Adipocyte (in vitro differentiated cells): ENCODE measurements around the gene EIF3L.

Experiments
- DNase-seq: peaks from one replicate; pipeline ENCODE4 v3.0.0-alpha.2; 2015; ENCODE audit warnings: low read depth
- H3K27me3 ChIP-seq: replicated peaks from 2 replicates; pipeline ENCODE4 v1.7.0; 2013; ENCODE audit warnings: mild to moderate bottlenecking, low read length, moderate library complexity; ENCODE audit not compliant: control insufficient read depth, insufficient read depth
- H3K36me3 ChIP-seq: 2 replicates; pipeline ENCODE4 v1.7.0; 2013; ENCODE audit warnings: low read length, mild to moderate bottlenecking, moderate library complexity; ENCODE audit not compliant: control insufficient read depth, insufficient read depth, severe bottlenecking
- H3K4me1 ChIP-seq: 2 replicates; pipeline ENCODE4 v1.7.0; 2013; ENCODE audit warnings: mild to moderate bottlenecking, low read length, moderate library complexity; ENCODE audit not compliant: control insufficient read depth, insufficient read depth
- H3K4me3 ChIP-seq: 2 replicates; pipeline ENCODE4 v1.7.0; 2013; ENCODE audit warnings: mild to moderate bottlenecking, low read length, moderate library complexity
- H3K9ac ChIP-seq: 2 replicates; pipeline ENCODE4 v1.7.0; 2013; ENCODE audit warnings: mild to moderate bottlenecking, low read length, moderate library complexity
- H3K9me3 ChIP-seq: 2 replicates; pipeline ENCODE4 v1.7.0; 2013; ENCODE audit warnings: mild to moderate bottlenecking, low read length, moderate library complexity; ENCODE audit not compliant: control insufficient read depth

EIF3L gene

DNA sequence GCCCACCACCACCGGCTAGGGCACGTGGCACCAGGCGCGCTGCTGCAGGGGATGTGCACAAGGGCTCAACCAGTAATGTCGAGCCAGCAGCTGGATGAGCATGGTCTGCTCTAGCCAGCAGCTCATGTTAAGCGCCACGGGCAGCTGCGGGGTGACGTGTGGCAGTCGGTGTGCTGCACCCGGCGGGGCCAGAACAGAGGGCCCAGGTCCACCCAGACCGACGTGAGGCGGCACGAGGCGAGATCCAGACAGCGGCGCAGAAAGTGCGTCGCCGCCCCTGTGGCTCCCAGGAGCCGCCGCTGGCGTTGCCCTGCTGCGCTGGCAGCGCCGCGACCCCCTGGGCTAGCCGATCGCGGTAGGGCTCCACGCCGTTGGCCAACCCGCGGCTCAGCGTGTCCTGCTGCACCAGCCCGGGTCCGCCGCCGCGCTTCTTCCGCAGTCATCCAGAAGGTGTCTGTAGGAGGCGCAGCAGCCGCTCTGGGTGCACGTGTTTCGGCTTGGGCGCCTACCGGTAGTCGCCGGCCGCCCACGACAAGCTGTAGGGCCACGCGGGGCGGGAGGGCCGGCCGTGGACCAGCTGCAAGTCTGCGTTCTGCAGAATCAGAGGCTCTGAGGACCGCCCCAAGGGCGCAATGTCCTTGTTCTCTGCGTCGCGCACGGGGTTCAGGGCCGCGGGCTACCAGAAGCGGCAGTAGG, 30.7 kb upstream of the EIF3L start:
- peaks cover 29% of the 10 kb centered on the region for H3K27me3 ChIP-seq
- peak overlapping the region; percentile 67 for H3K9ac ChIP-seq
- DNase-seq, result peak; percentile 56
- H3K4me1 ChIP-seq, result peaks cover 6% of the 10 kb centered on the region
- H3K9me3 ChIP-seq, result no peaks in the 10 kb centered on the region
- peak overlapping the region; percentile 66 for H3K4me3 ChIP-seq
- H3K36me3 ChIP-seq, result peaks cover 18% of the 10 kb centered on the region

DNA sequence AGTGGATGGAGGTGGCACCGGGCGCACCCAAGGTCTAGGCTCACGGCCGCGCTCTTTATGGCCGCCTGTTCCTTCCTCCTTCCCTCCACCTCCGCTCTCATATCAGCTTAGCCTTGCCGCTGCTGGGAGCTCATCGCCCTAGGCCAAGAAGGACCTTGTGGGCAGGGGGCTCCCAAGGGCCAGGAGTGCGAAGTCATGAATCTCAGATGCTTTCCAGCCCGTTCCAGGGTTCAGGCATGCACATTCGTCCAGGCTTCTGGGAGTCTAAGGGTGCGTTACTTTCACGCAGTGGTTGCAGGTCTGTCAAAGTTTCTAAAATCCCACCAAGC, 30.1 kb upstream of the EIF3L start:
- peaks cover 14% of the 10 kb centered on the region for H3K36me3 ChIP-seq
- H3K9ac ChIP-seq, result peak overlapping the region; percentile 67
- DNase-seq, result no peak
- H3K27me3 ChIP-seq, result peaks cover 30% of the 10 kb centered on the region
- H3K4me3 ChIP-seq, result peak overlapping the region; percentile 66
- H3K4me1 ChIP-seq, result peaks cover 6% of the 10 kb centered on the region
- H3K9me3 ChIP-seq, result no peaks in the 10 kb centered on the region

DNA sequence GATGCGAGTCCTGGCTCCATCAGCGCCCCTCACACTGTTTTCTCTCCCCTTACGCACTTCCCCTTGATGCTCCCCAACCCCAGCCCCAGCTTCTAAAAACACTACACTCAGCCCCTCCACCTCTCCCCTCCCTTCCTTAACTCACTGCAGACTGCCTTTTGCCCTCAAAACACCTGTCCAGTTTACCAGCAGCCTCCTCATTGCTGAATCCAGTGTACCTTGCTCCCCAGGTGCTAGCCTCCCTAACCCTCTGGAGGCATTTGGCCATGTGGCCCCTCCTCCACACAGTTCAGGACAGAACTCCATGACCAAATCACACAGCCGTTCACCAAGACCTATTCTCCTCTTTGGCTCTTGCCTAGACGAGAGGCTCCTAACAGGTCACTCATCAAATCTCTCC, 28.9 kb upstream of the EIF3L start:
- DNase-seq, result no peak
- no peak overlapping the region for H3K9ac ChIP-seq
- H3K4me1 ChIP-seq, result peaks cover 6% of the 10 kb centered on the region
- peaks cover 6% of the 10 kb centered on the region for H3K36me3 ChIP-seq
- no peak overlapping the region for H3K4me3 ChIP-seq
- peaks cover 30% of the 10 kb centered on the region for H3K27me3 ChIP-seq
- no peaks in the 10 kb centered on the region for H3K9me3 ChIP-seq

DNA sequence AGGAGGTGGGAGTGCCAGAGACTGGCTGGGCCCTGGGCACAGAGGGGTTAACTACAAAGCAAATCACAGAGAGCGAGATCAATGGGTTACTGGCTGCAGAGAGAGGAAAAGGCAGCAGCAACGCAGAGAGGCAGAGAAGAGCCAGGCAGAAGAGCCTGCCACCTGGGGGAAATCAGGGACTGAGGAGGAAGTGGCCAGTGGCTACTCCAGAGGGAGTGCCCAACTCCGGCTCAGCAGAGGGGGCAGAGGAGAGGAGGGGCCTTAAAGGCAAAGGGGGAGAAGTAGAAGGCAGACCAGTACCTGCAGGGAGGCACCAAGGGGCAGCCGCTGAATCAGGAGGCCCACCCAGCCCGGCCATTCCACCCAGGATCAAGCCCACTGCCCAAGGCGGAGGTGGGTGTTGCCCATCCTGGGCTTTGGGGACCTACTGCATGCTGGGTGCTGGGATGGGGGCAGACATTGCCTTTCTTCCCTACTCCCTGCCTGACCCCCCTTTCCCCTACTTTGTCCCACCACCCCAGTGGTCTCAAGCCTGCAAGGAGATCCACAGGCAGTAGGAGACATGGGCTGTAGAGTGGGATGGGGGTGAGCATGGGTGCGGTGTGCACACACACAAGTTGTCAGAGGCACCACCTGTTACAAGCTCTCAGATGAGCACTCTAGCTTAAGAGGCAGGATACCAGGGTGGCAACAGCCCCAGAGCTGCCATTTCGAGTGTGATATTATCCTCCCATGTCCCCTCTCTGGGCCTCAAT, 27.0 kb upstream of the EIF3L start:
- H3K4me3 ChIP-seq, result no peak overlapping the region
- H3K36me3 ChIP-seq, result no peaks in the 10 kb centered on the region
- DNase-seq, result no peak
- no peak overlapping the region for H3K9ac ChIP-seq
- peaks cover 11% of the 10 kb centered on the region for H3K4me1 ChIP-seq
- H3K9me3 ChIP-seq, result no peaks in the 10 kb centered on the region
- H3K27me3 ChIP-seq, result peaks cover 30% of the 10 kb centered on the region

DNA sequence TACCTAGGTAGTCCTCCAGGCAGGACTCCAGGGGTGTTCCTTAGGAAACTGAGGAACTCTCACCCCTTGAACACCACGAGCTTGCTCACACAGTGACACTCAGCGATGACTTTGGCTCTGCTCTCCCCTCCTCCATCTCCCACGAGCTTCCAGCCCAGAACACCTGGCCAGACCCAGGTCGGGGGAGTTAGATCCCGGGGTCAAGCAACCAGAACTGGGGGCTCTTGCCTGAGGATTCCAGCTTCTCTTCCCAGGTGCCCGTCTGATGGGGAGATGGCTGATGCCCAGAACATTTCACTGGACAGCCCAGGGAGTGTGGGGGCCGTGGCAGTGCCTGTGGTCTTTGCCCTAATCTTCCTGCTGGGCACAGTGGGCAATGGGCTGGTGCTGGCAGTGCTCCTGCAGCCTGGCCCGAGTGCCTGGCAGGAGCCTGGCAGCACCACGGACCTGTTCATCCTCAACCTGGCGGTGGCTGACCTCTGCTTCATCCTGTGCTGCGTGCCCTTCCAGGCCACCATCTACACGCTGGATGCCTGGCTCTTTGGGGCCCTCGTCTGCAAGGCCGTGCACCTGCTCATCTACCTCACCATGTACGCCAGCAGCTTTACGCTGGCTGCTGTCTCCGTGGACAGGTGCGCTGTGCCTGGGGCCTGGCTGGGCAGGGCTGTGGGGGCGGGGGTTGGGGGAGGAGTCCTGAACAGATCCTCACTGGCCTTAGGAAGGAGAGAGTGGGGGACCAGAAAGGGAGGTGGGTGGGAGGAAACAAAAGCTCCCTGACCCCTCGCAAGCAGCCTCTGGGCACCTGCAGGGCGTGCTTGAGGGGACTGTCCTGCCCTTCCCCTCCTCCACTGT, 25.9 kb upstream of the EIF3L start, which contains the start of gene GALR3:
GALR3 (plus strand) TSS at position 249 of the 852 bp plus-strand sequence; CDS start at position 274, 25 bp downstream.
- DNase-seq, result no peak
- no peak within 1 kb of the TSS for H3K9ac ChIP-seq
- no peaks in the 10 kb centered on the region for H3K9me3 ChIP-seq
- peaks cover 30% of the 10 kb centered on the region for H3K27me3 ChIP-seq
- H3K4me1 ChIP-seq, result peaks cover 10% of the 10 kb centered on the region
- no peak within 1 kb of the TSS for H3K4me3 ChIP-seq
- peaks cover 1% of the 10 kb centered on the region for H3K36me3 ChIP-seq

DNA sequence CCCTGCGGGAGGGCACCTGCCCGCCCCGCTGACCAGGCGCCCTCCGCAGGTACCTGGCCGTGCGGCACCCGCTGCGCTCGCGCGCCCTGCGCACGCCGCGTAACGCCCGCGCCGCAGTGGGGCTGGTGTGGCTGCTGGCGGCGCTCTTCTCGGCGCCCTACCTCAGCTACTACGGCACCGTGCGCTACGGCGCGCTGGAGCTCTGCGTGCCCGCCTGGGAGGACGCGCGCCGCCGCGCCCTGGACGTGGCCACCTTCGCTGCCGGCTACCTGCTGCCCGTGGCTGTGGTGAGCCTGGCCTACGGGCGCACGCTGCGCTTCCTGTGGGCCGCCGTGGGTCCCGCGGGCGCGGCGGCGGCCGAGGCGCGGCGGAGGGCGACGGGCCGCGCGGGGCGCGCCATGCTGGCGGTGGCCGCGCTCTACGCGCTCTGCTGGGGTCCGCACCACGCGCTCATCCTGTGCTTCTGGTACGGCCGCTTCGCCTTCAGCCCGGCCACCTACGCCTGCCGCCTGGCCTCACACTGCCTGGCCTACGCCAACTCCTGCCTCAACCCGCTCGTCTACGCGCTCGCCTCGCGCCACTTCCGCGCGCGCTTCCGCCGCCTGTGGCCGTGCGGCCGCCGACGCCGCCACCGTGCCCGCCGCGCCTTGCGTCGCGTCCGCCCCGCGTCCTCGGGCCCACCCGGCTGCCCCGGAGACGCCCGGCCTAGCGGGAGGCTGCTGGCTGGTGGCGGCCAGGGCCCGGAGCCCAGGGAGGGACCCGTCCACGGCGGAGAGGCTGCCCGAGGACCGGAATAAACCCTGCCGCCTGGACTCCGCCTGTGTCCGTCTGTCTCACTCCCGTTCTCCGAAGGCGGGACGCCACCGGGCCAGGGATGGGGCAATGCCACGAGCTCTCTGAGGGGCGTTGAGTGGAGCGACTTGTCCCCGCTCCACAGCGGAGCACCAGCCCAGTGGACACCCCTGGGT, 24.3 kb upstream of the EIF3L start:
- Histone ChIP-seq H3K27me3 (peaks cover 30% of the 10 kb centered on the region), H3K4me1 (peaks cover 4% of the 10 kb centered on the region), H3K9me3 (no peaks in the 10 kb centered on the region), H3K9ac (no peak overlapping the region), H3K4me3 (peak overlapping the region; percentile 7), H3K36me3 (peaks cover 8% of the 10 kb centered on the region)
- DNase-seq, result peak; percentile 18

DNA sequence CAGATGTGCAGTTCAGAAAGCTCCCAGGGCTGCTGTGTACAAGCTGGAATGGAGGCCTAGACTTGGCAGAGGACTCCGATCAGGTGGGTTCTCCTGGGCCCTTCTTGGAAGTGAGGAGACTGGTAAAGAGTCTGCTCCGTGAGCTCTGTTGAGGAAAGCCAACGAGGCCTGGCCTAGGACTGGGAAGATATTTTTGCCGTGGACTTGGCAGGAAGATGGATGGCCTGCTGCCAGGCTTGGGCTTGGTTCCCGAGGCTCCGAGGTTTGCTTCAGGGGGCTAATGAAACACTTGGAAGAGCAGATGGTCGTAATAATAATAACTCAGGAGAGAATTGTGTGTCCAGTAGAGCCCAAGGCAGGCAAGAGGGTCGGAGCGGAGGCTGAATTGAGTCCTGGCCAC, 22.2 kb upstream of the EIF3L start:
- peaks cover 29% of the 10 kb centered on the region for H3K36me3 ChIP-seq
- no peak overlapping the region for H3K9ac ChIP-seq
- peaks cover 4% of the 10 kb centered on the region for H3K4me1 ChIP-seq
- H3K27me3 ChIP-seq, result peaks cover 15% of the 10 kb centered on the region
- no peaks in the 10 kb centered on the region for H3K9me3 ChIP-seq
- no peak for DNase-seq
- no peak overlapping the region for H3K4me3 ChIP-seq

DNA sequence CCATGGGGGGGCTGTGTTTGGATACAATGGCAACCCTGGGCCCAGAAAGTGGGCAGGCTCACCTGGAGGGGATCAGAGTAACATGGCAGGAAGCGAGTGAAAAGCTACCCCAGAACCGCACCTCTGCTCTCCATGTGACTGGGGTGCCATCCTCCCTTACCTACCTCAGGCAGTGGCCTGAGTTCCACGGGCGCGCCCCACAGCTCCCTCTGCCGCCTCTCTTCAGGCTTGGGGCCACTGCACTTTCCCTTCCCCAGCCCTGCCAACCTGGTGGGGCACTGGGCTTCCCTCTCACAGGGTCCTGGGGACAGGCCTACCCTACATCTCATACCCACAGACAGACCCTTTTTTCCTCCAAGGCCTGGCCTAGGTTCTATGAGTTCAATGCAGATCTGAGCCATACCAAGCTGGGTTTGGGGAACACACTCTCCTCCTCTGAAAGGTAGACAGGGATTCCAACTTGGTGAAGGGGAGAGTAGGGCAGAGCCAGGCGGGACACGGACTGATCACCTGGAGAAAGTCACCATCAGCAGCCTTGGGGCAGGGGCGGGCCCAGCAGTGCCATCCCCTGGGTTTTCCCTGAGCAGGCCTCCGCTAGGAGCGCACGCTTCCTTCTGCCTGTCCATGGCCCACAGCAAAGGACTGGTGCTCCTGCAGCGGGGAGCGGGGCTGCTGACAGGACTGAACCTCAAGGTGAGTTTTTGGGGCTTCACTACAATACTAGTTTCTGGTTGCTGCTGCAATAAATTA, 19.0 kb upstream of the EIF3L start:
- no peak overlapping the region for H3K4me3 ChIP-seq
- H3K36me3 ChIP-seq, result peaks cover 56% of the 10 kb centered on the region

DNA sequence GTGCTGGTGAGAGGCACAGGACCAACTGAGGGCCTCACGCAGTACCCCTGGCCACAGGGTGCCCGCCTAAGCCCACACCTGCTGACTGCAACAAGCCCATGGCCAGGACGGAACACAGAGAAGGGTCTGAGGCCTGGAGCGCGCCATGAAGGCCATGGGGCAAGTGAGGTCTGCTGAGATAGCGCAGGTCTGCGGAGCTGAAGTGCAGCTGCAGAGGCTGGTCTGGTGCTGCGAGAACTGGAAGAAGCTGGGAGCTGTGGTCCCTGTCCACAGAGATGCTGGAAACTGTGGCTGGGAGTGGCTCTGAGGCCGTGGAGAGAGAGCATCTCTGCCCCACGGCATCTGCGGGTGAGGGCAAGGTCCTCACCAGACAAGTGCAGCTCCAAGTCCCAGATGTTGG, 17.7 kb upstream of the EIF3L start:
- H3K4me1 ChIP-seq, result peaks cover 4% of the 10 kb centered on the region
- no peak for DNase-seq
- no peaks in the 10 kb centered on the region for H3K9me3 ChIP-seq
- no peak overlapping the region for H3K4me3 ChIP-seq
- H3K9ac ChIP-seq, result no peak overlapping the region
- H3K36me3 ChIP-seq, result peaks cover 56% of the 10 kb centered on the region
- H3K27me3 ChIP-seq, result no peaks in the 10 kb centered on the region

More for the DNA sequence above, 19.0 kb upstream of the EIF3L start:
- Histone ChIP-seq H3K4me1 (peaks cover 4% of the 10 kb centered on the region), H3K27me3 (no peaks in the 10 kb centered on the region), H3K9ac (no peak overlapping the region), H3K9me3 (no peaks in the 10 kb centered on the region)
- no peak for DNase-seq
